ENCODE data around the gene YWHAE.

Gene YWHAE

GRCh38 chr17:1324201-1324771, 75.7 kb downstream of the YWHAE start:
- no peak for DNase-seq (ENCODE audit: low read depth)
- H3K4me3 ChIP-seq (ENCODE audit: low read length), result no peak overlapping the region
- no peak for TF ChIP-seq CTCF (conservative IDR thresholded peaks at IDR 0.05; ENCODE audit: low read depth, low read length)

- no peak for DNase-seq (ENCODE audit: low read depth)
- no peak for TF ChIP-seq CTCF (conservative IDR thresholded peaks at IDR 0.05; ENCODE audit: low read depth, low read length)
- H3K4me3 ChIP-seq (ENCODE audit: low read length), result no peak overlapping the region
Observed at GRCh38 chr17:1323336-1323735, 76.7 kb downstream of the YWHAE start.

GRCh38 chr17:1322480-1322879, 77.5 kb downstream of the YWHAE start:
- DNase-seq (ENCODE audit: low read depth), result no peak

GRCh38 chr17:1322014-1322428, 78.0 kb downstream of the YWHAE start:
- no peak for DNase-seq (ENCODE audit: low read depth)
- no peak for TF ChIP-seq CTCF (conservative IDR thresholded peaks at IDR 0.05; ENCODE audit: low read depth, low read length)
- no peak overlapping the region for H3K4me3 ChIP-seq (ENCODE audit: low read length)

More at GRCh38 chr17:1322480-1322879, 77.5 kb downstream of the YWHAE start:
- TF ChIP-seq CTCF (conservative IDR thresholded peaks at IDR 0.05; ENCODE audit: low read depth, low read length), result no peak
- no peak overlapping the region for H3K4me3 ChIP-seq (ENCODE audit: low read length)

- TF ChIP-seq CTCF (conservative IDR thresholded peaks at IDR 0.05; ENCODE audit: low read depth, low read length), result no peak
- H3K4me3 ChIP-seq (ENCODE audit: low read length), result no peak overlapping the region
- no peak for DNase-seq (ENCODE audit: low read depth)
Observed at GRCh38 chr17:1315891-1316403, 84.1 kb downstream of the YWHAE start.

- TF ChIP-seq CTCF (conservative IDR thresholded peaks at IDR 0.05; ENCODE audit: low read depth, low read length), result no peak
- no peak overlapping the region for H3K4me3 ChIP-seq (ENCODE audit: low read length)
- DNase-seq (ENCODE audit: low read depth), result no peak
Observed at GRCh38 chr17:1315409-1315808, 84.6 kb downstream of the YWHAE start.

- no peak for TF ChIP-seq CTCF (conservative IDR thresholded peaks at IDR 0.05; ENCODE audit: low read depth, low read length)
- no peak overlapping the region for H3K4me3 ChIP-seq (ENCODE audit: low read length)
- no peak for DNase-seq (ENCODE audit: low read depth)
Observed at GRCh38 chr17:1313270-1314005, 86.6 kb downstream of the YWHAE start.

All from retinal pigment epithelial cell (primary cell).